ENCODE results near the gene GRAMD4. TPM values are rescaled to one million over a fixed set of nuclear protein-coding genes. Genes with fewer than 3 reads are reported as not detected.

GRAMD4 gene
- total and polyA plus RNA-seq, 2 experiments from 2014 or later: 2.9 to 10.6 TPM

DNA sequence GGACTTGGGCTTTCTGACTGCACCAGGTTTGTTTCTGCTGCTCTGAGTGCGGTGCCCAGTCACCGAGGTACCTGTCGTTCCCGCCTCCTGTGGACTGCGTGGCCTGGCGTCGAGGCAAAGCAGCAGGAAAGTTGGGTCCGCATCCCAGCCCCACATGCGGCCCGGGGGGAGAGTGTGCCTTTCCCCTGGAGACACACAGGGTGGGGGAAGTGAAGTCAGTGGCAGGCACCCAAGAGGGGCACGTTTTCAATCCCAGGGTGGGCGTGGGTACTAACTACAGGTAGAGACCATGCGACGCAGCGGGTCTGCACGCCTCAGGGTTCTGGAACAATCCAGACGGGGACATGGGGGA lies 25.3 kb upstream of the GRAMD4 start:
- no peaks in the 10 kb centered on the region for H3K36me3 ChIP-seq (ENCODE audit: low read depth)
- H3K4me2 ChIP-seq (ENCODE audit: unreplicated experiment): no peak overlapping the region
- H3K9me2 ChIP-seq (ENCODE audit: insufficient read depth): no peaks in the 10 kb centered on the region
- TF ChIP-seq EZH2 (IDR thresholded peaks at IDR 0.05; ENCODE audit: insufficient read depth, poor library complexity, severe bottlenecking) (no peak), EZH2phosphoT487 (IDR thresholded peaks at IDR 0.05; ENCODE audit: insufficient read depth, low read depth) (no peak)
- no peak overlapping the region for H3K4me3 ChIP-seq
- 0 out of 2 replicates have a peak, but pooled peaks cover 6% of the 10 kb centered on the region for H3K79me2 ChIP-seq (ENCODE audit: insufficient read depth)
- no peaks in the 10 kb centered on the region for H3K27me3 ChIP-seq (replicated peaks; ENCODE audit: insufficient read depth)
- peaks cover 12% of the 10 kb centered on the region for H3K4me1 ChIP-seq (ENCODE audit: insufficient read depth)
- no peak overlapping the region for H3K27ac ChIP-seq
- in situ Hi-C loops (cut with MboI): no loop called here
- no peak overlapping the region for H3K9ac ChIP-seq
- H4K20me1 ChIP-seq (ENCODE audit: insufficient read depth): no peaks in the 10 kb centered on the region
- DNase-seq: no peak
- no peaks in the 10 kb centered on the region for H3K9me3 ChIP-seq (ENCODE audit: low read depth)
- H3F3A ChIP-seq (ENCODE audit: insufficient read depth): peaks cover 12% of the 10 kb centered on the region
- 89 to 94% methylated on average over 16 to 17 of the region's 17 CpGs for WGBS, 2 experiments (ENCODE audit: low coverage in 1 of 2, low lambda C conversion rate in 2 of 2, missing lambda C conversion rate in 2 of 2)
- no peak overlapping the region for H2AFZ ChIP-seq

DNA sequence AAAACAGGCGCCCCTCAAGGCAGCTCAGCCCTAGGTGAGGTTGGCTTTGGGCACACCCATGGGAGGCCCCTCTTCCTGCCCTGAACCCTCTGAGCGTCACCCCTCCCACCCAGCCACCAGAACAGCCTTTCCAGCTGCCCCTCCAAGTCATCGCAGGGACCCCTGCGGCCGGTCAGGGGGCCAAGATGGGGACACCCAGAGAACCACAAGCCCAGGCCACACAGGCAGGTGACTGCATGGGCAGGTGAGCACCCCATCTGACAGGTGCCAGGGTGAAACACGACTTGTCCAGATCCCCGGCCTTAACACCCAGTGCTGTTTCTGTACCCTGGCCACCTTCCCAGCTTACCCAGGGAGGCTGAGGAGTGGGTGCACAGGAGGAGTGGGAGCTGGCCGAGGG lies 24.6 kb upstream of the GRAMD4 start:
- 87 to 94% methylated on average over 8 of the region's 8 CpGs for WGBS, 2 experiments (ENCODE audit: low coverage in 1 of 2, low lambda C conversion rate in 2 of 2, missing lambda C conversion rate in 2 of 2)
- H4K20me1 ChIP-seq (ENCODE audit: insufficient read depth): no peaks in the 10 kb centered on the region
- H3F3A ChIP-seq (ENCODE audit: insufficient read depth): peaks cover 12% of the 10 kb centered on the region
- TF ChIP-seq EZH2phosphoT487 (IDR thresholded peaks at IDR 0.05; ENCODE audit: insufficient read depth, low read depth) (no peak), EZH2 (IDR thresholded peaks at IDR 0.05; ENCODE audit: insufficient read depth, poor library complexity, severe bottlenecking) (no peak)
- H3K4me1 ChIP-seq (ENCODE audit: insufficient read depth): peaks cover 12% of the 10 kb centered on the region
- H3K9ac ChIP-seq: no peak overlapping the region
- H3K9me2 ChIP-seq (ENCODE audit: insufficient read depth): no peaks in the 10 kb centered on the region
- H3K27ac ChIP-seq: no peak overlapping the region
- H3K79me2 ChIP-seq (ENCODE audit: insufficient read depth): 0 out of 2 replicates have a peak, but pooled peaks cover 6% of the 10 kb centered on the region
- H3K9me3 ChIP-seq (ENCODE audit: low read depth): no peaks in the 10 kb centered on the region
- no peak overlapping the region for H3K4me3 ChIP-seq
- no peaks in the 10 kb centered on the region for H3K27me3 ChIP-seq (replicated peaks; ENCODE audit: insufficient read depth)
- H2AFZ ChIP-seq: no peak overlapping the region
- no peak overlapping the region for H3K4me2 ChIP-seq (ENCODE audit: unreplicated experiment)
- in situ Hi-C loops (cut with MboI): no loop called here
- no peaks in the 10 kb centered on the region for H3K36me3 ChIP-seq (ENCODE audit: low read depth)
- DNase-seq: no peak

GRCh38 chr22:46596032-46596441 lies 24.1 kb upstream of the GRAMD4 start:
- DNase-seq: peak; percentile 57
- Histone ChIP-seq H3K4me1 (ENCODE audit: insufficient read depth) (peaks cover 12% of the 10 kb centered on the region), H3K4me2 (ENCODE audit: unreplicated experiment) (no peak overlapping the region), H3K9ac (no peak overlapping the region), H4K20me1 (ENCODE audit: insufficient read depth) (no peaks in the 10 kb centered on the region), H3K27me3 (replicated peaks; ENCODE audit: insufficient read depth) (no peaks in the 10 kb centered on the region), H2AFZ (no peak overlapping the region), H3F3A (ENCODE audit: insufficient read depth) (peaks cover 12% of the 10 kb centered on the region), H3K36me3 (ENCODE audit: low read depth) (no peaks in the 10 kb centered on the region), H3K9me3 (ENCODE audit: low read depth) (no peaks in the 10 kb centered on the region), H3K27ac (no peak overlapping the region), H3K79me2 (ENCODE audit: insufficient read depth) (0 out of 2 replicates have a peak, but pooled peaks cover 6% of the 10 kb centered on the region), H3K9me2 (ENCODE audit: insufficient read depth) (no peaks in the 10 kb centered on the region), H3K4me3 (no peak overlapping the region)
- in situ Hi-C loops (cut with MboI): no loop called here
- TF ChIP-seq EZH2 (IDR thresholded peaks at IDR 0.05; ENCODE audit: insufficient read depth, poor library complexity, severe bottlenecking) (no peak), EZH2phosphoT487 (IDR thresholded peaks at IDR 0.05; ENCODE audit: insufficient read depth, low read depth) (no peak)
- WGBS, 2 experiments (ENCODE audit: low coverage in 1 of 2, low lambda C conversion rate in 2 of 2, missing lambda C conversion rate in 2 of 2): 4 to 10% methylated on average over 10 of the region's 10 CpGs

DNA sequence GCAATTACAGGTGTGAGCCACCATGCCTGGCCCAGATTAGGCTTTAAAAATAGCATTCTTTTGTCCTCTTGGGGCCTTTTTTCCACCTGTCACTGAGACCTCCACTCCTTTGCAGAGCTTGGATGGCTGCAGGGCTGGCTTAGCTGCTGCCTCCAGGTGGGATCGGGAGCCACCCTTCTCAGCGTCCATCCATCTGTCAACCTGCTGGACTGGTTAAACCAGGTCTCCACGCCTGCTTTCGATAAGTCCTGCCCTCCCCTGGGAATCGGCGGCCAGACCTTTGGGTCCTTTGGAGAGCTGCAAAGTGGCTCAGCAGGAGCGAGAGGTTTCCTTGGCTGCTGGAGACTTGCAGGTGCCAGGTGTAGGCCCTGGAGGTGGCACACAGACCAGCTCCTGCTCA lies 23.4 kb upstream of the GRAMD4 start:
- Histone ChIP-seq H3K4me2 (ENCODE audit: unreplicated experiment) (no peak overlapping the region), H2AFZ (no peak overlapping the region)

DNA sequence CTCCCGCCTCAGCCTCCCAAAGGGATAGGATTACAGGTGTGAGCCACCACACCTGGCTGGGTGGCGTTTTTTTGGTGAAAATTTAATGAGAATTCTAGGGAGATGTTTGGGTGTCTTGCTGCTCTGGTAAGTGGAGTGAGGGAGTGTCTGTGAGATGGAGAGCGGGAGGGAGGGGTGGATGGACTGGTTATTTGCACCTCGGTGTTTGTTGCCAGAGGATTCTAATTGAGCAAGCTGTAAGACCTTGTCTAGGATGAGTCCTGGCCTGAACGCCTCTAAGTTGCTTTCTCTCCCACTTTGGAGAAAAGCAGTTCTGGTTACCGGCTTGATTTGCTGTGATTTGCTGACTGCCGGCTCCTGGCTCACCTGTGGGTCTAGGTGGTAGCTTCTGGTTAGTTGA lies 22.0 kb upstream of the GRAMD4 start:
- no peak overlapping the region for H3K9ac ChIP-seq
- H3K4me1 ChIP-seq (ENCODE audit: insufficient read depth): peaks cover 7% of the 10 kb centered on the region
- H3K4me3 ChIP-seq: no peak overlapping the region
- no peaks in the 10 kb centered on the region for H3F3A ChIP-seq (ENCODE audit: insufficient read depth)
- H3K9me2 ChIP-seq (ENCODE audit: insufficient read depth): no peaks in the 10 kb centered on the region
- no peaks in the 10 kb centered on the region for H3K27me3 ChIP-seq (replicated peaks; ENCODE audit: insufficient read depth)
- TF ChIP-seq EZH2phosphoT487 (IDR thresholded peaks at IDR 0.05; ENCODE audit: insufficient read depth, low read depth) (no peak), EZH2 (IDR thresholded peaks at IDR 0.05; ENCODE audit: insufficient read depth, poor library complexity, severe bottlenecking) (no peak)
- H3K9me3 ChIP-seq (ENCODE audit: low read depth): no peaks in the 10 kb centered on the region
- no peaks in the 10 kb centered on the region for H3K36me3 ChIP-seq (ENCODE audit: low read depth)
- DNase-seq: no peak
- H2AFZ ChIP-seq: no peak overlapping the region
- H3K79me2 ChIP-seq (ENCODE audit: insufficient read depth): 0 out of 2 replicates have a peak, but pooled peaks cover 6% of the 10 kb centered on the region
- H4K20me1 ChIP-seq (ENCODE audit: insufficient read depth): no peaks in the 10 kb centered on the region
- WGBS, 2 experiments (ENCODE audit: low coverage in 1 of 2, low lambda C conversion rate in 2 of 2, missing lambda C conversion rate in 2 of 2): 93% methylated on average over 7 of the region's 7 CpGs
- in situ Hi-C loops (cut with MboI): no loop called here
- H3K4me2 ChIP-seq (ENCODE audit: unreplicated experiment): no peak overlapping the region
- H3K27ac ChIP-seq: no peak overlapping the region

More for the DNA sequence above, 23.4 kb upstream of the GRAMD4 start:
- H3K4me1 ChIP-seq (ENCODE audit: insufficient read depth): peaks cover 12% of the 10 kb centered on the region
- H3K9ac ChIP-seq: no peak overlapping the region
- H3K79me2 ChIP-seq (ENCODE audit: insufficient read depth): 0 out of 2 replicates have a peak, but pooled peaks cover 6% of the 10 kb centered on the region
- H3K9me3 ChIP-seq (ENCODE audit: low read depth): no peaks in the 10 kb centered on the region
- no peak for DNase-seq
- H4K20me1 ChIP-seq (ENCODE audit: insufficient read depth): no peaks in the 10 kb centered on the region
- H3K9me2 ChIP-seq (ENCODE audit: insufficient read depth): no peaks in the 10 kb centered on the region
- TF ChIP-seq EZH2phosphoT487 (IDR thresholded peaks at IDR 0.05; ENCODE audit: insufficient read depth, low read depth): no peak
- no peak for TF ChIP-seq EZH2 (IDR thresholded peaks at IDR 0.05; ENCODE audit: insufficient read depth, poor library complexity, severe bottlenecking)
- H3K27ac ChIP-seq: no peak overlapping the region
- in situ Hi-C loops (cut with MboI): no loop called here
- 89% methylated on average over 7 of the region's 7 CpGs for WGBS, 2 experiments (ENCODE audit: low coverage in 1 of 2, low lambda C conversion rate in 2 of 2, missing lambda C conversion rate in 2 of 2)
- peaks cover 12% of the 10 kb centered on the region for H3F3A ChIP-seq (ENCODE audit: insufficient read depth)
- H3K27me3 ChIP-seq (replicated peaks; ENCODE audit: insufficient read depth): no peaks in the 10 kb centered on the region
- no peaks in the 10 kb centered on the region for H3K36me3 ChIP-seq (ENCODE audit: low read depth)
- H3K4me3 ChIP-seq: no peak overlapping the region
